Liver (tissue), 9 donors: ENCODE results near the gene ACRV1. TPM values are rescaled to one million over a fixed set of nuclear protein-coding genes. Genes with fewer than 3 reads are reported as not detected.

Source experiments
- DNase-seq: peaks from one replicate; pipeline ENCODE4 v3.0.0-alpha.2; 2017; ENCODE audit warnings: low spot score
- H3K27ac ChIP-seq, 2 donors: one replicate each; pipeline ENCODE4 v1.7.0; 2013; ENCODE audit warnings: inconsistent platforms in 2 of 2, low read length in 2 of 2, control low read depth in 1 of 2, low read depth in 1 of 2, mild to moderate bottlenecking in 1 of 2
- H3K27me3 ChIP-seq, 4 donors: one replicate each; pipeline versions ENCODE4 v1.6.1 to v1.7.0; 2013; ENCODE audit warnings: low read length in 3 of 4, inconsistent platforms in 1 of 4, mild to moderate bottlenecking in 1 of 4, moderate library complexity in 1 of 4; ENCODE audit not compliant: control insufficient read depth in 4 of 4, insufficient read depth in 4 of 4
- H3K36me3 ChIP-seq, 4 donors: one replicate each; pipeline versions ENCODE4 v1.6.1 to v1.7.0; 2013; ENCODE audit warnings: low read length in 3 of 4, mild to moderate bottlenecking in 3 of 4, low read depth in 1 of 4, moderate library complexity in 1 of 4; ENCODE audit not compliant: control insufficient read depth in 4 of 4, insufficient read depth in 3 of 4
- H3K4me1 ChIP-seq, 4 donors: one replicate each; pipeline versions ENCODE4 v1.6.1 to v1.7.0; 2013; ENCODE audit warnings: low read length in 3 of 4, mild to moderate bottlenecking in 3 of 4, moderate library complexity in 1 of 4; ENCODE audit not compliant: control insufficient read depth in 4 of 4, insufficient read depth in 4 of 4
- H3K4me3 ChIP-seq, 3 donors: one replicate each; pipeline versions ENCODE4 v1.6.1 to v1.7.0; 2013; ENCODE audit warnings: low read length in 3 of 3, control low read depth in 1 of 3, low read depth in 1 of 3, mild to moderate bottlenecking in 1 of 3
- H3K9ac ChIP-seq, 2 donors: one replicate each; pipeline ENCODE4 v1.7.0; 2013; ENCODE audit warnings: low read length in 2 of 2, mild to moderate bottlenecking in 2 of 2, moderate library complexity in 2 of 2, control low read depth in 1 of 2, low read depth in 1 of 2
- H3K9me3 ChIP-seq, 4 donors: one replicate each; pipeline versions ENCODE4 v1.6.1 to v1.7.0; 2013; ENCODE audit warnings: low read length in 3 of 4; ENCODE audit not compliant: control insufficient read depth in 4 of 4
- EGR1 ChIP-seq, 2 donors: IDR thresholded peaks; 2 replicates each; pipeline ENCODE4 v1.6.1; 2016 to 2018; ENCODE audit warnings: antibody characterized with exemption in 2 of 2, low read depth in 2 of 2
- FOXA1 ChIP-seq: IDR thresholded peaks from 2 replicates; pipeline ENCODE4 v1.6.1; 2016; ENCODE audit warnings: antibody characterized with exemption
- FOXA2 ChIP-seq: IDR thresholded peaks from 2 replicates; pipeline ENCODE4 v1.6.1; 2016; ENCODE audit warnings: antibody characterized with exemption
- GABPA ChIP-seq, 2 donors: IDR thresholded peaks in 1 of 2; conservative IDR thresholded peaks in 1 of 2; 2 replicates each; pipeline ENCODE4 v1.6.1; 2016; ENCODE audit warnings: antibody characterized with exemption in 2 of 2, mild to moderate bottlenecking in 1 of 2, moderate library complexity in 1 of 2
- HNF4A ChIP-seq, 2 donors: conservative IDR thresholded peaks; 2 replicates each; pipeline ENCODE4 v1.6.1; 2016; ENCODE audit warnings: antibody characterized with exemption in 2 of 2, mild to moderate bottlenecking in 2 of 2
- HNF4G ChIP-seq: IDR thresholded peaks from 2 replicates; pipeline ENCODE4 v1.6.1; 2016; ENCODE audit warnings: antibody characterized with exemption
- JUND ChIP-seq, 2 donors: IDR thresholded peaks; 2 replicates each; pipeline ENCODE4 v1.6.1; 2016; ENCODE audit warnings: antibody characterized with exemption in 2 of 2
- NR2F2 ChIP-seq: IDR thresholded peaks from 2 replicates; pipeline ENCODE4 v1.6.1; 2016; ENCODE audit warnings: antibody characterized with exemption
- RAD21 ChIP-seq, 2 donors: IDR thresholded peaks; 2 replicates each; pipeline ENCODE4 v1.6.1; 2016; ENCODE audit warnings: antibody characterized with exemption in 2 of 2, mild to moderate bottlenecking in 2 of 2
- RXRA ChIP-seq, 2 donors: IDR thresholded peaks; 2 replicates each; pipeline ENCODE4 v1.6.1; 2017 to 2018; ENCODE audit warnings: antibody characterized with exemption in 2 of 2, mild to moderate bottlenecking in 1 of 2
- SP1 ChIP-seq: IDR thresholded peaks from 2 replicates; pipeline ENCODE4 v1.6.1; 2018; ENCODE audit warnings: antibody characterized with exemption, mild to moderate bottlenecking
- TAF1 ChIP-seq: conservative IDR thresholded peaks from 2 replicates; pipeline ENCODE4 v1.6.1; 2016; ENCODE audit warnings: antibody characterized with exemption, mild to moderate bottlenecking
- YY1 ChIP-seq: IDR thresholded peaks from 2 replicates; pipeline ENCODE4 v1.6.1; 2016; ENCODE audit warnings: antibody characterized with exemption, mild to moderate bottlenecking
- WGBS: extraction: QIAGEN DNeasy Blood & Tissue Kit; methylation state at CpG from one replicate; pipeline ENCODE4 v1.1.7; 2013; 5-methylcytosine and 5-hydroxymethylcytosine counted together
- polyA plus RNA-seq, 2 donors: library from polyadenylated mRNA; stranded (reverse) in 1 of 2; unstranded in 1 of 2; fragments of 200-250 nt in 1 of 2; fragments of >200 nt in 1 of 2; fragmentation: Nextera tagmentation in 1 of 2; extraction: Ambion mirVana in 1 of 2; gene quantifications; one replicate each; pipeline versions ENCODE4 v1.2.1 to v1.2.3, GENCODE V29; 2013 to 2015
- total RNA-seq, 2 donors: library from RNA; depleted of rRNA; stranded (reverse); fragments of >200 nt; gene quantifications; one replicate each; pipeline ENCODE4 v1.2.3, GENCODE V29; 2014
- TF ChIP-seq, protein P1 (sequence below): fragments of 150-350 bp; IDR thresholded peaks from 2 replicates; pipeline ENCODE4 v1.5.1; 2017; ENCODE audit warnings: improper control_type of control experiment, low read depth, low read length; ENCODE audit not compliant: missing input control
- TF ChIP-seq, protein P2 (sequence below): IDR thresholded peaks from 2 replicates; pipeline ENCODE4 v1.6.1; 2016; ENCODE audit warnings: antibody characterized with exemption
- TF ChIP-seq, protein P3 (sequence below): IDR thresholded peaks from 2 replicates; pipeline ENCODE4 v1.6.1; 2016; ENCODE audit warnings: antibody characterized with exemption
- TF ChIP-seq, protein P4 (sequence below): IDR thresholded peaks from 2 replicates; pipeline ENCODE4 v1.6.1; 2016; ENCODE audit warnings: antibody characterized with exemption
- TF ChIP-seq, protein P5 (sequence below): IDR thresholded peaks from 2 replicates; pipeline ENCODE4 v1.6.1; 2016; ENCODE audit warnings: antibody characterized with exemption, mild to moderate bottlenecking
- donor health status: healthy.
- donor health status: healthy.
- donor health status: healthy.
- donor health status: healthy.
- donor health status: healthy.

Gene ACRV1
- total and polyA plus RNA-seq, 4 donors: not detected

DNA sequence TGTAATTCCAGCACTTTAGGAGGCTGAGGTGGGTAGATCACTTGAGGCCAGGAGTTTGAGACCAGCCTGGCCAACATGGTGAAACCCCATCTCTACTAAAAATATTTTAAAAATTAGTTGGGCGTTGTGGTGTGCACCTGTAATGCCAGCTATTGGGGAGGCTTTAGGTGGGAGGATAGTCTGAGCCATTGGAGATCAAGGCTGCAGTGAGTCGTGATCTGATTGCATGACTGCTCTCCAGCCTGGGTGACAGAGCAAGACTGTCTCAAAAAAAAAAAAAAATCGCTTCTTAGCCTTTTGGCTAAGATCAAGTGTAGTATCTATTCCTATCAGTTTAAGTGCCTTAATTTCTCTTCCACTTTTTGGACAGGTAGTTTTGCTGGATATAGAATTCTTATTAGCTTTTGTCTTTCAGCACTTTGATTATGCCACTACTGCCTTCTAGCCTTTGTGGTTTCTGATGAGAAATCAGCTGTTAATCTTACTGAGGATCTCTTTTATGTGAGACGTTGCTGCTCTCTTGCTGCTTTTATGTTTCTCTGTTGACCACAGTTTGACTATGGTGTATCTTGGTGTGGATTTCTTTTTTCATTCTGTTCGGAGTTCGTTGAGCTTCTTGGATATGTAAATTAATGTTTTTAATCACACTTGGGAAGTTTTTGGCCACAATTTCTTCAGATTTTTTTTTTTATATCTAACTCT lies 31.0 kb downstream of the ACRV1 start:
- Histone ChIP-seq H3K27me3 (no peaks in the 10 kb centered on the region), H3K36me3 (no peaks in the 10 kb centered on the region), H3K9ac (no peak overlapping the region), H3K4me3 (no peak overlapping the region), H3K4me1 (no peaks in the 10 kb centered on the region), H3K9me3 (no peaks in the 10 kb centered on the region), H3K27ac (no peak overlapping the region)
- WGBS: 94% methylated on average over 6 of the region's 6 CpGs
- DNase-seq: no peak
- no peak for TF ChIP-seq TAF1
- no peak for TF ChIP-seq EGR1 (IDR thresholded peaks at IDR 0.05; ENCODE audit: low read depth in 2 of 2)
- TF ChIP-seq RAD21 (IDR thresholded peaks at IDR 0.05): no peak
- TF ChIP-seq YY1: no peak
- no peak for TF ChIP-seq HNF4G
- TF ChIP-seq, protein P1, sequence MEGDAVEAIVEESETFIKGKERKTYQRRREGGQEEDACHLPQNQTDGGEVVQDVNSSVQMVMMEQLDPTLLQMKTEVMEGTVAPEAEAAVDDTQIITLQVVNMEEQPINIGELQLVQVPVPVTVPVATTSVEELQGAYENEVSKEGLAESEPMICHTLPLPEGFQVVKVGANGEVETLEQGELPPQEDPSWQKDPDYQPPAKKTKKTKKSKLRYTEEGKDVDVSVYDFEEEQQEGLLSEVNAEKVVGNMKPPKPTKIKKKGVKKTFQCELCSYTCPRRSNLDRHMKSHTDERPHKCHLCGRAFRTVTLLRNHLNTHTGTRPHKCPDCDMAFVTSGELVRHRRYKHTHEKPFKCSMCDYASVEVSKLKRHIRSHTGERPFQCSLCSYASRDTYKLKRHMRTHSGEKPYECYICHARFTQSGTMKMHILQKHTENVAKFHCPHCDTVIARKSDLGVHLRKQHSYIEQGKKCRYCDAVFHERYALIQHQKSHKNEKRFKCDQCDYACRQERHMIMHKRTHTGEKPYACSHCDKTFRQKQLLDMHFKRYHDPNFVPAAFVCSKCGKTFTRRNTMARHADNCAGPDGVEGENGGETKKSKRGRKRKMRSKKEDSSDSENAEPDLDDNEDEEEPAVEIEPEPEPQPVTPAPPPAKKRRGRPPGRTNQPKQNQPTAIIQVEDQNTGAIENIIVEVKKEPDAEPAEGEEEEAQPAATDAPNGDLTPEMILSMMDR: no peak
- TF ChIP-seq, protein P2, sequence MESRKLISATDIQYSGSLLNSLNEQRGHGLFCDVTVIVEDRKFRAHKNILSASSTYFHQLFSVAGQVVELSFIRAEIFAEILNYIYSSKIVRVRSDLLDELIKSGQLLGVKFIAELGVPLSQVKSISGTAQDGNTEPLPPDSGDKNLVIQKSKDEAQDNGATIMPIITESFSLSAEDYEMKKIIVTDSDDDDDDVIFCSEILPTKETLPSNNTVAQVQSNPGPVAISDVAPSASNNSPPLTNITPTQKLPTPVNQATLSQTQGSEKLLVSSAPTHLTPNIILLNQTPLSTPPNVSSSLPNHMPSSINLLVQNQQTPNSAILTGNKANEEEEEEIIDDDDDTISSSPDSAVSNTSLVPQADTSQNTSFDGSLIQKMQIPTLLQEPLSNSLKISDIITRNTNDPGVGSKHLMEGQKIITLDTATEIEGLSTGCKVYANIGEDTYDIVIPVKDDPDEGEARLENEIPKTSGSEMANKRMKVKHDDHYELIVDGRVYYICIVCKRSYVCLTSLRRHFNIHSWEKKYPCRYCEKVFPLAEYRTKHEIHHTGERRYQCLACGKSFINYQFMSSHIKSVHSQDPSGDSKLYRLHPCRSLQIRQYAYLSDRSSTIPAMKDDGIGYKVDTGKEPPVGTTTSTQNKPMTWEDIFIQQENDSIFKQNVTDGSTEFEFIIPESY: no peak
- TF ChIP-seq NR2F2: no peak
- no peak for TF ChIP-seq FOXA2
- TF ChIP-seq HNF4A (conservative IDR thresholded peaks at IDR 0.05): no peak
- no peak for TF ChIP-seq SP1
- TF ChIP-seq, protein P3, sequence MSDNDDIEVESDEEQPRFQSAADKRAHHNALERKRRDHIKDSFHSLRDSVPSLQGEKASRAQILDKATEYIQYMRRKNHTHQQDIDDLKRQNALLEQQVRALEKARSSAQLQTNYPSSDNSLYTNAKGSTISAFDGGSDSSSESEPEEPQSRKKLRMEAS: no peak
- TF ChIP-seq, protein P4, sequence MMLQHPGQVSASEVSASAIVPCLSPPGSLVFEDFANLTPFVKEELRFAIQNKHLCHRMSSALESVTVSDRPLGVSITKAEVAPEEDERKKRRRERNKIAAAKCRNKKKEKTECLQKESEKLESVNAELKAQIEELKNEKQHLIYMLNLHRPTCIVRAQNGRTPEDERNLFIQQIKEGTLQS: no peak
- no peak for TF ChIP-seq FOXA1

DNA sequence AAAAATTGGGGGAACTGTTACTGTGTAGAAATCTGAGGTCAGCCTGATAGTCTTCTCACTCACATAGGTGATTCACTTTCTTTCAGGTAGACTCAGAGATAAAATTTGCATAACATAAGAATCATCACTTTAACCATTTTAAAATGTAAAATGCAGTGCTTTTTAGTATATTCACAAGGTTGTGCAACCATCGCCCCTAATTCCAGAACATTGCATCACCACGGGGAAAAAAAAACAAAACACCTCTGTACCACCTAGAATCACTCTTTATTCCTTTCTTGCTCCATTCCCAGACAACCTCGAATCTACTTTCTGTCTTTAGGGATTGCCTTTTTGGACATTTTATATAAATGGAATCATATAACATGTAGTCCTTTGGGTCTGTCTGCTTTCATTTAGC lies 34.8 kb downstream of the ACRV1 start:
- TF ChIP-seq FOXA1: no peak
- TF ChIP-seq HNF4G: no peak
- TF ChIP-seq RAD21 (IDR thresholded peaks at IDR 0.05): no peak
- no peak for TF ChIP-seq RXRA (IDR thresholded peaks at IDR 0.05)
- TF ChIP-seq, protein P1: no peak
- TF ChIP-seq, protein P5, sequence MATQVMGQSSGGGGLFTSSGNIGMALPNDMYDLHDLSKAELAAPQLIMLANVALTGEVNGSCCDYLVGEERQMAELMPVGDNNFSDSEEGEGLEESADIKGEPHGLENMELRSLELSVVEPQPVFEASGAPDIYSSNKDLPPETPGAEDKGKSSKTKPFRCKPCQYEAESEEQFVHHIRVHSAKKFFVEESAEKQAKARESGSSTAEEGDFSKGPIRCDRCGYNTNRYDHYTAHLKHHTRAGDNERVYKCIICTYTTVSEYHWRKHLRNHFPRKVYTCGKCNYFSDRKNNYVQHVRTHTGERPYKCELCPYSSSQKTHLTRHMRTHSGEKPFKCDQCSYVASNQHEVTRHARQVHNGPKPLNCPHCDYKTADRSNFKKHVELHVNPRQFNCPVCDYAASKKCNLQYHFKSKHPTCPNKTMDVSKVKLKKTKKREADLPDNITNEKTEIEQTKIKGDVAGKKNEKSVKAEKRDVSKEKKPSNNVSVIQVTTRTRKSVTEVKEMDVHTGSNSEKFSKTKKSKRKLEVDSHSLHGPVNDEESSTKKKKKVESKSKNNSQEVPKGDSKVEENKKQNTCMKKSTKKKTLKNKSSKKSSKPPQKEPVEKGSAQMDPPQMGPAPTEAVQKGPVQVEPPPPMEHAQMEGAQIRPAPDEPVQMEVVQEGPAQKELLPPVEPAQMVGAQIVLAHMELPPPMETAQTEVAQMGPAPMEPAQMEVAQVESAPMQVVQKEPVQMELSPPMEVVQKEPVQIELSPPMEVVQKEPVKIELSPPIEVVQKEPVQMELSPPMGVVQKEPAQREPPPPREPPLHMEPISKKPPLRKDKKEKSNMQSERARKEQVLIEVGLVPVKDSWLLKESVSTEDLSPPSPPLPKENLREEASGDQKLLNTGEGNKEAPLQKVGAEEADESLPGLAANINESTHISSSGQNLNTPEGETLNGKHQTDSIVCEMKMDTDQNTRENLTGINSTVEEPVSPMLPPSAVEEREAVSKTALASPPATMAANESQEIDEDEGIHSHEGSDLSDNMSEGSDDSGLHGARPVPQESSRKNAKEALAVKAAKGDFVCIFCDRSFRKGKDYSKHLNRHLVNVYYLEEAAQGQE: no peak
- no peak for TF ChIP-seq HNF4A (conservative IDR thresholded peaks at IDR 0.05)
- no peak for TF ChIP-seq JUND (IDR thresholded peaks at IDR 0.05)
- no peak for TF ChIP-seq NR2F2
- no peak for TF ChIP-seq YY1
- TF ChIP-seq GABPA (IDR thresholded peaks at IDR 0.05 in 1 of 2, conservative IDR thresholded peaks at IDR 0.05 in 1 of 2): no peak
- no peak for DNase-seq
- Histone ChIP-seq H3K9ac (no peak overlapping the region), H3K27me3 (no peaks in the 10 kb centered on the region), H3K36me3 (no peaks in the 10 kb centered on the region), H3K9me3 (no peaks in the 10 kb centered on the region), H3K27ac (no peak overlapping the region), H3K4me1 (no peaks in the 10 kb centered on the region), H3K4me3 (no peak overlapping the region)
- 81% methylated on average over 3 of the region's 3 CpGs for WGBS
